NCI-H82 treated with DMSO at 0.1 percent for 48 hours (cell line): ENCODE data around the gene KPTN.
A peak's percentile ranks its signal among the peaks of the same experiment; 100 is the strongest.

Experiments used
- DNase-seq: peaks from one replicate; lab custom pipeline; 2025; ENCODE audit not compliant: unreplicated experiment; lab: John Stamatoyannopoulos, UW

Gene KPTN

GRCh38 chr19:47436712-47437401, 47.2 kb downstream of the KPTN start:
- peak; percentile 49 for DNase-seq

DNA sequence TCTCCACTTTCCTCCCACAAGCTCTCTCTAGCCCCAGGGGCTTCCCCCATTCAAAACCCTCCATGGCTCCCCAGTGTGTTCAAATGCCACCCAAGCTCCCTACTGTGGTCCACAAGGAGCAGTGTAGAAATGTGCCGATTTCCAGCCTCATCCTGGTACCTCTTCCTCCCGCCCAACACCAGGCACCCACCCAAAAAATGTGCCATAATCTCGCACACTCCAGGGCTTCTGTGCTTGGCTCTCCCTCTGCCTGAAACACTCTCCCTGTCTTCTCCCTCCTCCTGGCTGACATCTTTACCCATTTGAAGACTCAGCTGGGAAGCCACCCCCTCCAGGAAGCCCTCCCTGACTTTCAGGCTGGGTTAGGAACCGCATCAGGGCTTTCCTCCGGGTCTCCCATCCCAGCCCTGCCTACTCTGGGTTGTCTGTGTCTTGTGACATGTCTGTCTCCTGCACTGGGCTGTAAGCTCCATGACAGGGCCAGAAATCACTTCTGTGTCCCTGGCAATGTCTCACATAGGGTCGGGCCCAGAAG, 48.1 kb downstream of the KPTN start:
- no peak for DNase-seq

- DNase-seq = no peak
Observed at GRCh38 chr19:47435196-47435595, 48.8 kb downstream of the KPTN start.

- DNase-seq = no peak
Observed at GRCh38 chr19:47434088-47434487, 49.9 kb downstream of the KPTN start.

DNA sequence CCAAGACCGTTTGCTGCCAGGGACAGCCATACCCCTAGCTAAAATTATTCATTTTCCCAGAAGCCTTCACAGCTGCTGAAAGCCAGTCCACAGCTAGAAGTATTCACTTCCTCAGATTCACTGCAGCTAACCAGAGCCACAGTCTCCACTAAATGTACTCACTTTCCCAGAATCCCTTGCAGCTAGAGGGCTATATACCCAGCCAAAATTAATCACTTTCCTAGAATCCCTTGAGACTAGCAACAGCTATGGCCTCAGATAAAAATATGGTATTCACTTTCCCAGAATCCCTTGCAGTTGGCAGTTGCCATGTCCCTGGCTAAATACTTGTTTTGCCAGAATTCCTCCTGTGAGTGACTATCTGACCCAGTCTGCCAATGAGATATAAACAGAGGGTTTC, 50.9 kb downstream of the KPTN start:
- no peak for DNase-seq

- DNase-seq = no peak
Observed at GRCh38 chr19:47432499-47432898, 51.5 kb downstream of the KPTN start.

DNA sequence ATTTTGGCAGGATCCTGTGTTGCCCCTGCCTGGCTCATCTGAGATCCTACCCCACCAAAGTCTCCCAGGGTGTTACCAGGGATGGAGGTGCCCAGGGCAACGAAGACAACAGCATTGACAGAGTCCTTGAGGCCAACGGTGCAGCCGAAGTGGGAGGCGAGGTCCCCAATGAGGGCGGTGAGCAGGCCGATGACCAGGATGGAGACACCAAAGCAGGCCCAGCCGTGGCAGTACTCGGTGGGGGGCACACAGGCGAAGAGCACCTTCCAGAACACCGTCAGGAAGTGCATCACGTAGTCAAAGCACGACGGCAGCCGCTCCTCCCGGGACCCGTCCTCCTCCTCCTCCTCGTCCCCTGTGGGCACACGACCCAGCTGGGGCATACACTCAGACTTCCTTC, 51.9 kb downstream of the KPTN start:
- no peak for DNase-seq

- DNase-seq = no peak
Observed at GRCh38 chr19:47430041-47430802, 53.8 kb downstream of the KPTN start.

DNA sequence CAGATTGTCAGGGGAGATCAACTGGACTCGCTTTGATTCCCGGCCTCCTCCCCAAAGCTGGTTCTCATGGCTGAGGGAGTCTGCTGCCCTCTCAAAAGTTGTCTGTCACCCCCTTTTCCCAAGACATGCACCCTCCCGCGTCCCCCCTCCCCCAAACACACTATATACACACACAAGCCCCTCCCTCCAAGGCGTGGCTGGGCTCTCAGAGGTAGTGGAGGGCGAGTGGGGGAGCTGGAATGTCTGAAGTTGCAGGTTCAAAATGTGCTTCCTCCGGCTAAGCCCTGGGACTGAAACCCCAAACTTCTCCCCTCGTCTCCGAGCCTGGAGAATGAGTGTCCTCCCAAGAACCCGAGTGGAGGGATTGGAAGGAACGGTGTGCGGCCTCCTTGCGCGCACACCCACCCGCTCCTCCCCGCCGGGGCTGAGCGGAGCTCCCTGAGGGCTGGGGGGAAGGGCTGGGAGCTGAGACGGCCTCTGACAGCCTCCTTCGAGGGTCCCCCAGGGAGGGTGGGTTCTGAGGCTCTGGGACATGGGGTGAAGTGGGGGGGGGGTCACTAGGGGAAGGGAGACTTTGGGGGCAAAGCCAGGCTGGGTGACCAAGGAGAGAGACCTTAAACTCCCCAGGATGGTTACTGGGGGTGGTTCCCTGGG, 54.8 kb downstream of the KPTN start:
- no peak for DNase-seq

- peak; percentile 100 for DNase-seq
Observed at GRCh38 chr19:47428177-47428894, 55.7 kb downstream of the KPTN start.

DNA sequence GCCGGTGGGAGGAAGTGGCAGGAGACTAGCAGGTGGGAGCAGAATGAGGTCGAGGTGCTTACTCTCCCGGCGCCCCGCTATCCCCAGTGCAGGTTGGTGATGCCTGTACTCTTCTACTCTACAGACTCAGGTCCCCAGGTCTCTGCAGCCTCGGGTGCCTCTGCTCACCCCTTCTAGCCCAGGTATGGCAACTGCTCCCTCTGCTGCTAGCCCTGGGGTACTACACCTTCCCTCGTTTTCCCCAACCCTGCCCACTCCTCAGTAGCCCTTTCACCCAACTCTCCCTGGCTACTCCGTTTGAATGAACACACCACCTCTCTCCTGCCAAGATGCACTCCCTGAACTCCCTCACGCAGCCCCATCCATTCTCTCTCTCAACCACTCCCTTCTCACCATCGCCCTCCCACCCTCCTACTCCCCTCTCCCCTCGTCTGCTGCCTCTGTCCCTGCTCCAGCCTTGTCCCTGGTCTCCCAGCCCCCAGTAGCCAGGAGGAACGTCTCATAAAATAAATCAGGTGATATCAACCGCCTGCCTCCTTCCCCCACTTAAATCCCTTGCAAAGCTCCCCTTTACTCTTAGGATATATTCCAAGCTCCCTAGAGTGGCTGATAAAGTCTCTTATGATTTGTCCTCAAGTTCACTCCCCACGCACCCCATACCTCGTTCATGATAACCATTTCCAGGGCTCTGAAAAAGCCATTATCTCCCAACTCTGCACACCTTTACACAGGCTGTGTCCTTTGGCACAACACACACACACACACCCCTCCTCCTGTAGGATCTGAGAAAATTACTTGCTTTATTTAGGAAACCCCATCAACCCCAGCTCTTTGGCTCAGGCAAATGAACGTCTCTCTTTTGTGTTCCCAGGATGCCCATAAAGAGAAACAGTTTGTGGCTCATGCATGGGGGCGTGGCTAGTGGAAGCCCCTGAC, 56.5 kb downstream of the KPTN start:
- DNase-seq = peak; percentile 79
